ENCODE results near the gene MPIG6B. TPM values are rescaled to one million over a fixed set of nuclear protein-coding genes. Genes with fewer than 3 reads are reported as not detected.

MPIG6B gene
- total RNA-seq: not detected

GRCh38 chr6:31723245-31723979 lies at the start of gene MPIG6B:
MPIG6B (plus strand) TSS chr6:31723373; CDS start chr6:31723384, 11 bp downstream.
- no peak for DNase-seq

DNA sequence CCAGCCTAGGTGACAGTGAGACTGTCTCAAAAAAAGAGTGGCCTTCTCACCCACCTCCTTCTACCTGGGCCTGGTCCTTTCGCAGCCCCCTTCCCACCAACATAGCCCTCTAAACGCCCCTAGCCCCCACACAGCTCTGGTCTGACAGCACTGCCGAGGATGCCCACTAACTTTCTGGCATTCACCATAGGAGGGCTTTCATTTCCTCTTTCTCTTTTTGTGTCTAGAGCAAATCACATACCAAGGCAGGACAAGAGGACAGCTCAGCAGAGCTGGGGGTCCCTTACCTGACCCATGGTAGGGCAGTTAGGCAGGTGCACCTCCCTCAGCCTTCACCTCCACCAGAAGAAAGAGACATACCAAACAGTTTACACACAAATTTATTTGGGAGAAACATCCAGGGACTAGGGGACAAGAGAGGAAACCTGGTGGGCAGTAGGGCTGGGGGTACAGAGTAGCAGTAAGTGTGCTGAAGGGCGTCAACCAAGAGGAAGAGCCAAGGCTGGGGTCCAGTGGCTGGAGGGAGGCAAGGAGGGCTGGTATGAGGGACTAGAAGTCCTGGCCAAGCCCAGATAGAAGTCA lies 46.8 kb upstream of the MPIG6B start:
- DNase-seq: no peak

DNA sequence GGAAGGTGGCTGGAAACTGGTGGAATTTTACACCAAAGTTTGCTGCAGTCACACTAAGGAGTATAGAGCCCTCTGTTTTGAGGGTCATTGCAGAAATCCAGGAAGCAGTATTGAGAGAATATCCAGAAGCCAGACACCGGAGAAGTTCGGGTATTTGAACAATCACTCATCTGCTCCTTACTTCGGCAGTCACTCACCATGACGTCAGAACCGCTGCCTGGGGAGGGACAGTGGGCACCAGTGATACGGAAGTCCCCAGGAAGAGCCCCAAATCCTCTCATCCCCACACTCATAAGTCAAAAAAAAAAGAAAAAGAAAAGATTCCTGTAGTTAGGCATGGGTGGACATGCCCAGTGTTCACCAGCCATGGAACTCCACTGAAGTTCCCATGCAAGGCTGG lies 46.3 kb upstream of the MPIG6B start:
- no peak for DNase-seq

- DNase-seq: no peak
Observed at GRCh38 chr6:31677955-31678354, 45.2 kb upstream of the MPIG6B start.

DNA sequence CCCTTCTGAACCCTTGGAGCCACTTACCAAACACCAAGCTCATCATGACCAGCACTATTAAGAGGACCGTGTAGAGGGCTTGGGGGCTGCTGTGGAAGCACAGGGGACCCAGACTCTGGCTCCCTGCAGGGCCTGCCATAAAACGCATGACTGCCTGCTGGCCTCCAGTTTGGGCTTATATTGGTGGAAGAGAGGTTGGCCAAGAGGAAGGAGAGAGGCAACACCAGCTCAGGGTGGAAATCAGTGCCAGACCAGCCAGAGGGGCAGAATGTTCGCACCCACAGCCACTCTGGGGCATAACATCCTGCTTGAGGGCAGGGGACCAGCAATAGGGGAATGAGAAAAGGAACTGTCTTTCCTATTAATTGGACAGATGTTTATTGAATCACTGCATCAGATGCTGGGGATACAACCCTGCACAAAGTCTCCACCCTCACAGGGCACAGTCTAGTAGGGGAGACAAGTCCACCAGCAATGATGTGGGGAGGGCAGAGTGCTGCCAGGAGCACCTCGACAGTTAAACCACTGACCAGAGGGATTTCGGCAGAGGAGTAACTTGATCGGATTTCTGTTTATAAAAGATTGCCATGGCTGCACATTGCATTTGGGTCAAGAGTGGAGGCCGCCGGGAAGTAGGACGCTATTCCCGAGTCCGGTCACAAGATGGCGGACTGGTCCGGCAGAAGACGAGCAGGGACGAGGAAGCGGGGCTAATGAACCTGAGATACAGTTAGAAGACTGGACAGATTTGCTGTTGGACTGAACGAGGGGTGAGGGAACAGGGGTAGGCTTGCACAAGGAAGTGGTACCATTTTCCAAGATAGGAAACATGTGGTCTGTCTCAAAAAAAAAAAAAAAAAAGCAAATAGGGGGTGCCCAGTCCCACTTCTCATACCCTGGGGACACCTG lies 42.7 kb upstream of the MPIG6B start, which contains the start of gene LY6G5C:
LY6G5C (minus strand) TSS at position 842 of the 909 bp plus-strand sequence; CDS start at position 148, 694 bp downstream.
- peak; percentile 91 for DNase-seq

DNA sequence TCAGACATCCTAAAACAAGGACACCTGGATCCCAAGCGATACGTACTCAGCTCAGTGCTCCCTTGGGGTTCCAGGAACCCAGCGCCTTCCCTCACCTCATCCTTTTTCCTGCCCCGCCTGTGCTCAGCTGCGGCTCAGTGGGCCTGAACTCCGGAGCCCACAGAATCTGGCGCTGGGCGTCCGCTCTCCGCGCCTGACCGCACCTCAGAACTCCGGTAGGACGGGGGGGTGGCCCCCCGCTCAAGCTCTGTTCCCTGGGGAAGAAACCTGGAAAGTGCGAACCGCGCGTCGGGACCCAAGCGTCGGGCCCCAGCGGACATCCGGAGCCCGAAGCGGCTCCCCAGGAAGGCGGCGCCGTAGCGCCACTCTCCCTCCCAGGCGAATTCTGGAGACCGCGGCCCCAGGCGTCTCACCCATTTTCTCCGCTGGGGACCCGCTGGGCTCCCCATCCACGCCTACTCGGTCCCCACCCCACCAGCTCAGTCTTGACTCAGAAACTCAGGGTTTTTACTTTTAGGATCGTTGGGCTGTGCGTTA lies 42.0 kb upstream of the MPIG6B start:
- DNase-seq: peak; percentile 34

GRCh38 chr6:31683591-31683990 lies 39.6 kb upstream of the MPIG6B start:
- DNase-seq: peak; percentile 14

GRCh38 chr6:31686483-31686882 lies 36.7 kb upstream of the MPIG6B start:
- no peak for DNase-seq

DNA sequence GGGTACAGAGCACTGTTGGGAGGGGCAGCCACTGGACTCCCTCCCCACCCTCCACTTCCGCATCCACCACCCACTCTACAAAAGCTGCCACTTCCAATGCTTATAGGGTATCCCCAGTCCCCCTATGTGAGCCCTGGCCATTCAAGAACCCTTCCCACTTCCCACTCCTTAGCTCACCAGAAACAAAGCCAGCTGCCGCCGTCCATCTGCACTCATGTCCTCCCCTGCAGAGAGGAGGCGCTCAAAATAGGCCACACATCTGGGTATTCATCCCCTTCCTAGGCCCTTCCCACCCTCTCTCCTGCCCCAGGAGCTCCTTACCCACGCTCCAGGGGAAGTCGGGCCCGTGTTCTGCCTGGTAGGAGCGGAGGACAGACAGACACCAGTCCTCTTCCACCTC lies 35.9 kb upstream of the MPIG6B start:
- peak; percentile 32 for DNase-seq

- no peak for DNase-seq
Observed at GRCh38 chr6:31687860-31688693, 35.1 kb upstream of the MPIG6B start.

DNA sequence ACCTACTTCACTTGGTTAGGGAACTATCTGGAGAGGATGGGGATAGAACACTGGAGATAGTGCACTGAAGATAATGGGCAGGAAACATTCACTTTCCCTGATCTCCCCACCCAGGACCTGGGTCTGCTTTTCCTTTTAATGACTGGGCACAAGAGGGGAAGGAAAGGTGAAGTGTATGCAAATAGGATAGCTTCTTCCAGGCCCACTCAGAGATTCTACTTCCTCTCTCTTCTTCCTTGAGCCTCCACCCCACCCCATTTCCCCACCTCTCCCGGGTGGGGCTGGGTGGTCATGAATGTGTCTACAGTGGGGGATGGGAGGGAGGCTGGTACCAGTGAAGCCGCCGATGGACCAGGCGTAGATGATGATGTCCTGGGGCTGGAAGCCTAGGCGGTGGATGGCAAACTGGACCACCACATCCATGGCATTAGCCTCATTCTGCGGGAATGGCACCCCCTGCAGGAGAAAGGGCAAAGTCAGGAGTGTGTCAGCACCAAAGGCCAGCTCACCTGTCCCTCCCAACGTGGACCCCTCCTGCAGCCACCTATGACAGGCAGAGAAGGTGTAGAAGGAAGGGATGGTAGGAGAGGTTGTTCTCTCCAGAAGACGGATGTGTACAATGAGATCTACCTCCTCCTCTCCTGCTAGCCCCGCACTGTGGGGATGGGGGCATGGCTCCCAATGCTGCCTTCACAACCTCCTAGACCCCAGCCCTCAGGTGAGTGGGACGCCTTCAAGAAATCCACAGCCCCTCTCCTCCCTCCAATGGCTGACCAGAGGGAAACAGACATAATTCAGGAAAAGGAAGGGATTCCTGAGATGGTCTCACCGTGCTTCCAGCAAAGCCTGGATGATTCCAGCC lies 33.7 kb upstream of the MPIG6B start:
- DNase-seq: no peak

- DNase-seq: no peak
Observed at GRCh38 chr6:31690231-31691077, 32.7 kb upstream of the MPIG6B start.

DNA sequence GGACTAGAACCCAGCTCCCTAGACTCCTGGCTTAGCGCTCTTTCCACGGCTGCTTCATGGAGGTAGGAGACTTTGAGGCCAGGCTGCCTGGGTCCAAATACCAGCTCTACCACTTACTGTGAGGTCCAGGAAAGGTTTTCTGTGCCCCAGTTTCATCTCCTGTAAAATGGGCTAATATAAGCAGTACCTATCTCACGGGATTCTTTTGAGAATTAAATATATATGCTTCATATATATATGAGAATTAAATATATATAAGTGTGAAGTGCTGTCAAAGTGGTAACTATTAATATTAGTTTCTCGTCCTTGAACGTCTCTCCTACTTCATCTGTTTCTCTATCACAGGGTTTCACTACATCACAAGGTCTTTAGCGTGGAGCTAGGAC lies 32.1 kb upstream of the MPIG6B start:
- no peak for DNase-seq

DNA sequence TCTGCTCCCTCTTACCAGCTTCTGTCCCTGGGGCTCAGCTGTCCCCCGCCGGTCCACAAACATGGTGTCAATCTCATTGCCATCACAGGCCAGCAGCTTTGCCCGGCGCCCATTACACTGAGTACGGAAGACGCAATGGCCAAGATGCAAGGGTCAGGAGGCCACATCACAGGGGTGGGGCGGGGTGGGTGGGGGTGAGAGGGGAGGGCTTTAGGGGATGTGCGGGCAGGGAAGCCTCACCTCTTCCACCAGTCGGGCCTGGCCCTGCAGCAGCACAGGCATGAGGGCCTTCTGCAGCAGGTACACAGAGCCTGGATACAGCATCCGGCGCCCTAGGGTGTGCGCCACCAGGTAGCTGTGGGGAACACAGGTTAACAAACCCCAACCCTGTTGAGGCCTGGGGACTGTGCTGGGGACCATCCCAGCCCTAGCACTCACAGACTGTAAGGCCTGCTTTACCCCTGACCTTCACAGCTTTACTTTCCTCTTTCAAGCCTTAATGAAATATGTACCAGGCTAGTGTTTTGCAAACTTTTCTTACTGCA lies 31.5 kb upstream of the MPIG6B start:
- DNase-seq: no peak

DNA sequence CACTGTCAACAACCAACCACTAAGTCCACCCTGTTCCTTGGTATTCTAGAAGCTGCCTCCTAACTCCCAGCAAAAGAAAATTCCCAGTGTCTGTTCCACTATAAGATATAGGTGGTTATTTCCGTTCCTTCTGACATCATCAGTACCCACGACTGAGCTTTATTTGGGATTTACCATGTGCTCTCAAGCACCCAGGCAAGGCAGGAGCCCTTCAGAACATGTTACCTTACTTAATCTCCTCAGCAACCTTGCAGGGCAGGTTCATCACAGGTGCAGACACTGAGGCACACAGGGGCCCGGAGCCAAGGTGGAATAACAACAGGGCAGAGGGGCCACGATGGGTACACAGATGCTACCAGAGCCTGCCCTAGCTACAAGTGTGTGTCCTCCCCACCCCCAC lies 30.8 kb upstream of the MPIG6B start:
- no peak for DNase-seq

- DNase-seq: no peak
Observed at GRCh38 chr6:31692886-31693285, 30.3 kb upstream of the MPIG6B start.

DNA sequence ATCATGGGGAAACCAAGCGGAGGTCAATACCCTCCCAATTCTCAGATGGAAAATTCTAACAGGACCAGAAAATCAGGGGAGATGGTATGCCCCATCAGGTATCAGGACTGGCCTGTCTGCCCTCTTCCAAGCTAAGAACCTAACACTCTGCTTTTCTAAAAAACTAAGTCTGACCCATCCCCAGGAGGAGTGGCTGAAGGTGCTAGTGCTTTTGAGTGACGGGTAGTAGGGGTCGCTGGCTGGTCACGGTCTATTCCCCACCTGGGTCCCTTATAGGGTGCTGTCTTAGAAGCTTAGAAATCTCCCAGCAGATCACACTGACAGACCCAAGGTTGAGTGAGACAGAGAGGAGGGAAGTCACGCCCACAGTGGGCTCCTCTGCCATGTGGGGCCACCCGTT lies 29.6 kb upstream of the MPIG6B start:
- no peak for DNase-seq

- no peak for DNase-seq
Observed at GRCh38 chr6:31697555-31697954, 25.6 kb upstream of the MPIG6B start.

- DNase-seq: no peak
Observed at GRCh38 chr6:31700740-31701401, 22.3 kb upstream of the MPIG6B start.

Data from tongue (tissue), 2 donors.